Loucy (cell line): ENCODE results near the gene CYLD.

Source experiments
- H2AFZ ChIP-seq: fragments of 200-600 bp; sonication (generic); 2 replicates; pipeline ENCODE4 v1.6.0; 2016; ENCODE audit warnings: antibody characterized with exemption, mild to moderate bottlenecking, low read length, moderate library complexity
- H3F3A ChIP-seq: fragments of 200-600 bp; 2 replicates; pipeline ENCODE4 v1.6.0; 2016; ENCODE audit warnings: antibody characterized with exemption, low read depth, mild to moderate bottlenecking
- H3K27me3 ChIP-seq: fragments of 200-600 bp; sonication (generic); 2 replicates; pipeline ENCODE4 v1.6.1; 2014; ENCODE audit warnings: low read length, mild to moderate bottlenecking; ENCODE audit not compliant: insufficient read depth, poor library complexity, severe bottlenecking
- H3K36me3 ChIP-seq: fragments of 200-600 bp; sonication (generic); 2 replicates; pipeline ENCODE4 v1.6.1; 2016; ENCODE audit warnings: low read length; ENCODE audit not compliant: insufficient read depth
- H3K4me1 ChIP-seq: fragments of 200-600 bp; sonication (generic); 2 replicates; pipeline ENCODE4 v1.5.1; 2014; ENCODE audit warnings: low read length, mild to moderate bottlenecking; ENCODE audit not compliant: insufficient read depth, poor library complexity, severe bottlenecking
- H3K4me2 ChIP-seq: fragments of 200-600 bp; sonication (generic); 2 replicates; pipeline ENCODE4 v1.6.0; 2014; ENCODE audit warnings: antibody characterized with exemption, low read length, low read depth, mild to moderate bottlenecking; ENCODE audit not compliant: poor library complexity, severe bottlenecking
- H3K4me3 ChIP-seq: fragments of 200-600 bp; sonication (generic); 2 replicates; pipeline ENCODE4 v1.5.1; 2014; ENCODE audit warnings: low read length, mild to moderate bottlenecking, mixed read lengths; ENCODE audit not compliant: poor library complexity, severe bottlenecking
- H3K79me2 ChIP-seq: fragments of 200-600 bp; sonication (generic); 2 replicates; pipeline ENCODE4 v1.6.1; 2014; ENCODE audit warnings: low read length; ENCODE audit not compliant: insufficient read depth
- H3K9ac ChIP-seq: fragments of 200-600 bp; sonication (generic); 2 replicates; pipeline ENCODE4 v1.6.0; 2014; ENCODE audit warnings: mild to moderate bottlenecking, low read depth, low read length, moderate library complexity; ENCODE audit not compliant: poor library complexity, severe bottlenecking
- H3K9me2 ChIP-seq: fragments of 200-600 bp; sonication (generic); replicated peaks from 2 replicates; pipeline ENCODE4 v1.6.1; 2016; ENCODE audit warnings: low read depth, low read length, mixed read lengths
- H3K9me3 ChIP-seq: fragments of 200-600 bp; sonication (generic); 2 replicates; pipeline ENCODE4 v1.6.1; 2014; ENCODE audit warnings: mild to moderate bottlenecking, antibody characterized with exemption, low read length, low read depth; ENCODE audit not compliant: insufficient read depth
- H4K20me1 ChIP-seq: fragments of 200-600 bp; sonication (generic); 2 replicates; pipeline ENCODE4 v1.6.0; 2014; ENCODE audit warnings: antibody characterized with exemption, low read length, mild to moderate bottlenecking; ENCODE audit not compliant: insufficient read depth, poor library complexity, severe bottlenecking
- EZH2phosphoT487 ChIP-seq: fragments of 200-600 bp; IDR thresholded peaks from 2 replicates; pipeline ENCODE4 v1.6.1; 2018; ENCODE audit warnings: antibody characterized with exemption, mild to moderate bottlenecking, moderate library complexity, borderline replicate concordance
- TF ChIP-seq, protein P1 (sequence below): fragments of 200-600 bp; sonication (generic); conservative IDR thresholded peaks from 2 replicates; pipeline ENCODE4 v1.5.1; 2014; ENCODE audit warnings: mild to moderate bottlenecking, antibody characterized with exemption, low read length

CYLD gene

DNA sequence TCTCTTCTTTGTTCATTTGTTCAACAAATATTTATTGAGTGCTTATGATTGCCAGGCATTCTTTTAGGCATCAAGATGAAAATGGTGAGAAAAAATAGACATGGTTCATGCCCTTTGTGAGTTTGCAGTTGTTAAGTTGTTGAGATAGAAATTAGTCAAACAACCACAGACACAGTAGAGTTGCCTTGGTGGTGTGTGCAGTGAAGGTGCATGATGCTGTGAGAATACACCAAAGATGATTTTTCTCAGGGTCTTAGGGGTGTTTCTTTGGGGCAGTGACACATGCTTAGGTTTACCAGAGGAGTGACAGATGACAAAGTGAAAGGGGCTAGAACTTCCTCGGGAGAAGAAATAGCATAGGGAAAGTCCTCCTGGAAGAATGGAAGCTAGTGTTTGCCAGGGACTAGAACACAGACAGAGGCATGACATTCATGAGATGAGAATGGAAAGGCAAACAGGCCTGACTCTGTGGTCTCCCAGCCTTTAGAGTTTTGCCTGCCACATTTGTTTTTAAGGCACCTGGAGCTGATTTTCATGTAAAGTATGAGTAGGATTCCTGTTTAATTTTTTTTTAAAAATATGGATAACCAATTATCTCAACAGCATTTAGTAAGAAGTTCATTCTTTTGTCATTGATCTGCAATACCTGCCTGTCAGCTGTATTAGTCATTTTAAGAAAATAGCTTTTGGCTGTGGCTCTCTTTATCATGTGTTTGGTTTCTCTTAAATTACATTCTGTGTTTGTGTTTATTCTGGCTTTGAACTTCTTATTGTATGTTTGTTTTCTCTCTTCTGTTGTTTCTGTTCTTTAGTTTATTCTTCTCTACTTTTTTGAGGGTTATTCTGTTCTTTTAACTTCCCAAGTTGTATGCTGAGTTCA lies 36.6 kb downstream of the CYLD start:
- Histone ChIP-seq H3K4me3 (no peak overlapping the region), H3K9me3 (no peaks in the 10 kb centered on the region), H3F3A (no peaks in the 10 kb centered on the region), H3K9me2 (no peaks in the 10 kb centered on the region), H3K4me1 (no peaks in the 10 kb centered on the region), H3K9ac (no peak overlapping the region), H2AFZ (no peak overlapping the region), H3K27me3 (no peaks in the 10 kb centered on the region), H4K20me1 (peaks cover under 1% of the 10 kb centered on the region), H3K4me2 (no peak overlapping the region), H3K36me3 (peaks cover 61% of the 10 kb centered on the region; the same call in 1 of the 2 replicates), H3K79me2 (peaks cover 11% of the 10 kb centered on the region; the same call in 1 of the 2 replicates)
- no peak for TF ChIP-seq EZH2phosphoT487
- TF ChIP-seq, protein P1, sequence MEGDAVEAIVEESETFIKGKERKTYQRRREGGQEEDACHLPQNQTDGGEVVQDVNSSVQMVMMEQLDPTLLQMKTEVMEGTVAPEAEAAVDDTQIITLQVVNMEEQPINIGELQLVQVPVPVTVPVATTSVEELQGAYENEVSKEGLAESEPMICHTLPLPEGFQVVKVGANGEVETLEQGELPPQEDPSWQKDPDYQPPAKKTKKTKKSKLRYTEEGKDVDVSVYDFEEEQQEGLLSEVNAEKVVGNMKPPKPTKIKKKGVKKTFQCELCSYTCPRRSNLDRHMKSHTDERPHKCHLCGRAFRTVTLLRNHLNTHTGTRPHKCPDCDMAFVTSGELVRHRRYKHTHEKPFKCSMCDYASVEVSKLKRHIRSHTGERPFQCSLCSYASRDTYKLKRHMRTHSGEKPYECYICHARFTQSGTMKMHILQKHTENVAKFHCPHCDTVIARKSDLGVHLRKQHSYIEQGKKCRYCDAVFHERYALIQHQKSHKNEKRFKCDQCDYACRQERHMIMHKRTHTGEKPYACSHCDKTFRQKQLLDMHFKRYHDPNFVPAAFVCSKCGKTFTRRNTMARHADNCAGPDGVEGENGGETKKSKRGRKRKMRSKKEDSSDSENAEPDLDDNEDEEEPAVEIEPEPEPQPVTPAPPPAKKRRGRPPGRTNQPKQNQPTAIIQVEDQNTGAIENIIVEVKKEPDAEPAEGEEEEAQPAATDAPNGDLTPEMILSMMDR: no peak

DNA sequence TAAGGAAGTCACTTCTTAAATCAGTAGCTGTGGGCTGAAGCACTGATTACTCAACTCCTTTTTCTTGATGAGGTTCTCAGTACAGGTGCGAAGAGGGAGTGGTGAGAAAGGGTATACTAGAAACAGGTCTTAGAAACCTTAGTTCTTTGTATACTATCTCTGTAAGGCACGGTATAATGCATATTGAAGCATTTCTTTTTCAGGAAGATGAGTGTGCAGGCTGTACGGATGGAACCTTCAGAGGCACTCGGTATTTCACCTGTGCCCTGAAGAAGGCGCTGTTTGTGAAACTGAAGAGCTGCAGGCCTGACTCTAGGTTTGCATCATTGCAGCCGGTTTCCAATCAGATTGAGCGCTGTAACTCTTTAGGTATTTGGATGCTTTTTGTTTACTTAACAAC lies 39.2 kb downstream of the CYLD start:
- TF ChIP-seq EZH2phosphoT487: no peak
- TF ChIP-seq, protein P1: peak; percentile 46
- no peaks in the 10 kb centered on the region for H3K9me2 ChIP-seq
- no peaks in the 10 kb centered on the region for H3K79me2 ChIP-seq
- H3K27me3 ChIP-seq: no peaks in the 10 kb centered on the region
- H3K9me3 ChIP-seq: no peaks in the 10 kb centered on the region
- H3K36me3 ChIP-seq: peaks cover 83% of the 10 kb centered on the region; the same call in 1 of the 2 replicates
- H2AFZ ChIP-seq: no peak overlapping the region
- H3K4me1 ChIP-seq: no peaks in the 10 kb centered on the region
- no peaks in the 10 kb centered on the region for H3F3A ChIP-seq
- no peak overlapping the region for H3K4me3 ChIP-seq
- no peak overlapping the region for H3K4me2 ChIP-seq
- H3K9ac ChIP-seq: no peak overlapping the region
- no peaks in the 10 kb centered on the region for H4K20me1 ChIP-seq

DNA sequence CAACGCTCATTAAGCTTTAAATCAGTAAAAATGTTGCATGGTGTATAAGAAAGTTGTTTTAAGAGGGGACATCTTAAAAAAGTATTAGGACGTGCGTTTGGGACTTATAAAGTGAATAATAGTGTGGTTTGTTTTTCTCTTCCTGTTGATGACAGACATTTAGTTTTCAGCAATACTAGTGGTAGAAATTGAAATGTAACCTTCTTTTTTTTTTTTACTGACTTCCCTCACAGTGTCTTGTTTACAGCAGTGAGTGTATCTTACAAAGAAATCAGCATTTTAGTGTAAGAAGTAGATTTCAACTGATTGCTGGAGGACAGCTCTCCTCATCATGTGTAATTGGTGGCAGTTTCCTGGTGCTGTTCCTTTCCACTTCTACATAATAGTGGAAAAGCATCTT lies 39.6 kb downstream of the CYLD start:
- Histone ChIP-seq H3K9me3 (no peaks in the 10 kb centered on the region), H2AFZ (no peak overlapping the region), H3K4me1 (no peaks in the 10 kb centered on the region), H4K20me1 (no peaks in the 10 kb centered on the region), H3K4me2 (no peak overlapping the region), H3K79me2 (no peaks in the 10 kb centered on the region), H3K9ac (no peak overlapping the region), H3K4me3 (no peak overlapping the region), H3K36me3 (peaks cover 83% of the 10 kb centered on the region; the same call in 1 of the 2 replicates), H3K27me3 (no peaks in the 10 kb centered on the region), H3K9me2 (no peaks in the 10 kb centered on the region), H3F3A (no peaks in the 10 kb centered on the region)
- TF ChIP-seq, protein P1: no peak
- TF ChIP-seq EZH2phosphoT487: no peak
